DOHH2 (cell line): ENCODE results near the gene UNC5CL.

Experiments used
- CTCF ChIP-seq: fragments of 200-600 bp; sonication (generic); IDR thresholded peaks from one replicate; pipeline ENCODE4 v1.5.1; 2014; ENCODE audit warnings: antibody characterized with exemption, mild to moderate bottlenecking, low read depth, low read length; ENCODE audit not compliant: poor library complexity, severe bottlenecking
- EZH2phosphoT487 ChIP-seq: fragments of 200-600 bp; sonication (generic); IDR thresholded peaks from 2 replicates; pipeline ENCODE4 v1.6.1; 2017; ENCODE audit warnings: borderline replicate concordance, mild to moderate bottlenecking, antibody characterized with exemption, low read length, moderate library complexity, mixed read lengths

GRCh38 chr6:41085182-41085581, 46.2 kb upstream of the UNC5CL start:
- TF ChIP-seq CTCF = no peak
- TF ChIP-seq EZH2phosphoT487 = no peak
